Dendritic cell treated with granulocyte-macrophage colony-stimulating factor and Interleukin-4, amounts not matched to agents 40 ng/mL and 50 ng/mL, for 4 days (primary cell): ENCODE results near the gene SIX2.
"Not testable (repeated sequence)": the region's sequence is repeated elsewhere in the genome, so short reads cannot be mapped to it uniquely, and the experiment has no call there.

Source experiments
- H3K27ac Mint-ChIP-seq: one replicate; pipeline ENCODE4 v1.8.0; 2022; ENCODE audit warnings: mild to moderate bottlenecking, mixed read lengths
- H3K27me3 Mint-ChIP-seq: one replicate; pipeline ENCODE4 v1.8.0; 2022; ENCODE audit warnings: mild to moderate bottlenecking, mixed read lengths
- H3K36me3 Mint-ChIP-seq: one replicate; pipeline ENCODE4 v1.8.0; 2022; ENCODE audit warnings: low read depth, mixed read lengths
- H3K4me1 Mint-ChIP-seq: one replicate; pipeline ENCODE4 v1.8.0; 2022; ENCODE audit warnings: low read depth, mixed read lengths
- H3K4me3 Mint-ChIP-seq: one replicate; pipeline ENCODE4 v1.8.0; 2022; ENCODE audit warnings: mild to moderate bottlenecking, moderate library complexity, mixed read lengths
- H3K9me3 Mint-ChIP-seq: one replicate; pipeline ENCODE4 v1.8.0; 2022; ENCODE audit warnings: mixed read lengths
- intact Hi-C: fragments of 100-400 bp; cut with micrococcal nuclease; formaldehyde crosslinking; loops from one replicate; pipeline ENCODE4 v1.15.0; 2022

SIX2 gene

GRCh38 chr2:45009303-45009927 is at the start of gene SIX2:
SIX2 (minus strand) TSS chr2:45009452; CDS start chr2:45009110, 342 bp downstream.
- H3K4me3 Mint-ChIP-seq, result peak within 1 kb of the TSS; percentile 69
- peaks cover 35% of the 10 kb centered on the region for H3K4me1 Mint-ChIP-seq
- intact Hi-C loops, result no loop called here
- no peak within 1 kb of the TSS for H3K27ac Mint-ChIP-seq
- peaks cover 93% of the 10 kb centered on the region for H3K27me3 Mint-ChIP-seq
- H3K9me3 Mint-ChIP-seq, result no peaks in the 10 kb centered on the region
- no peaks in the 10 kb centered on the region for H3K36me3 Mint-ChIP-seq

- intact Hi-C loops, result no loop called here
- no peak overlapping the region for H3K27ac Mint-ChIP-seq
- H3K36me3 Mint-ChIP-seq, result no peaks in the 10 kb centered on the region
- H3K4me1 Mint-ChIP-seq, result no peaks in the 10 kb centered on the region
- H3K4me3 Mint-ChIP-seq, result no peak overlapping the region
- no peaks in the 10 kb centered on the region for H3K9me3 Mint-ChIP-seq
- H3K27me3 Mint-ChIP-seq, result peaks cover 2% of the 10 kb centered on the region
Measured at GRCh38 chr2:45055162-45055605, 45.9 kb upstream of the SIX2 start.

GRCh38 chr2:45053966-45054365 is 44.7 kb upstream of the SIX2 start:
- Mint-ChIP-seq H3K27ac (no peak overlapping the region), H3K27me3 (peaks cover 2% of the 10 kb centered on the region), H3K4me3 (no peak overlapping the region), H3K9me3 (no peaks in the 10 kb centered on the region), H3K36me3 (no peaks in the 10 kb centered on the region), H3K4me1 (no peaks in the 10 kb centered on the region)
- intact Hi-C loops, result no loop called here

GRCh38 chr2:45052388-45052928 is 43.2 kb upstream of the SIX2 start:
- Mint-ChIP-seq H3K36me3 (no peaks in the 10 kb centered on the region), H3K4me1 (no peaks in the 10 kb centered on the region), H3K9me3 (no peaks in the 10 kb centered on the region), H3K27me3 (peaks cover 2% of the 10 kb centered on the region), H3K4me3 (no peak overlapping the region), H3K27ac (no peak overlapping the region)
- intact Hi-C loops, result no loop called here

- intact Hi-C loops, result loop anchor here (10.0 kb wide), 1 partner anchor 45 kb away; no protein-coding TSS in a partner anchor
- no peaks in the 10 kb centered on the region for H3K4me1 Mint-ChIP-seq
- no peak overlapping the region for H3K4me3 Mint-ChIP-seq
- H3K36me3 Mint-ChIP-seq, result no peaks in the 10 kb centered on the region
- H3K9me3 Mint-ChIP-seq, result no peaks in the 10 kb centered on the region
- no peak overlapping the region for H3K27ac Mint-ChIP-seq
- peaks cover 5% of the 10 kb centered on the region for H3K27me3 Mint-ChIP-seq
Measured at GRCh38 chr2:45049569-45050336, 40.5 kb upstream of the SIX2 start.

- H3K4me1 Mint-ChIP-seq, result no peaks in the 10 kb centered on the region
- H3K4me3 Mint-ChIP-seq, result no peak overlapping the region
- H3K27ac Mint-ChIP-seq, result no peak overlapping the region
- H3K27me3 Mint-ChIP-seq, result peaks cover 17% of the 10 kb centered on the region
- no peaks in the 10 kb centered on the region for H3K9me3 Mint-ChIP-seq
- intact Hi-C loops, result loop anchor here (10.0 kb wide), 1 partner anchor 48 kb away; no protein-coding TSS in a partner anchor
- no peaks in the 10 kb centered on the region for H3K36me3 Mint-ChIP-seq
Measured at GRCh38 chr2:45047301-45047700, 38.0 kb upstream of the SIX2 start.

GRCh38 chr2:45046786-45047185 is 37.5 kb upstream of the SIX2 start:
- Mint-ChIP-seq H3K4me1 (no peaks in the 10 kb centered on the region), H3K27me3 (peaks cover 21% of the 10 kb centered on the region), H3K9me3 (no peaks in the 10 kb centered on the region), H3K36me3 (no peaks in the 10 kb centered on the region), H3K4me3 (no peak overlapping the region), H3K27ac (no peak overlapping the region)
- intact Hi-C loops, result loop anchor here (10.0 kb wide), 1 partner anchor 48 kb away; no protein-coding TSS in a partner anchor

GRCh38 chr2:45045706-45046105 is 36.5 kb upstream of the SIX2 start:
- H3K4me3 Mint-ChIP-seq, result no peak overlapping the region
- H3K27ac Mint-ChIP-seq, result no peak overlapping the region
- peaks cover 22% of the 10 kb centered on the region for H3K27me3 Mint-ChIP-seq
- intact Hi-C loops, result loop anchor here (10.0 kb wide), 1 partner anchor 49 kb away; no protein-coding TSS in a partner anchor
- H3K9me3 Mint-ChIP-seq, result no peaks in the 10 kb centered on the region
- H3K36me3 Mint-ChIP-seq, result no peaks in the 10 kb centered on the region
- no peaks in the 10 kb centered on the region for H3K4me1 Mint-ChIP-seq

GRCh38 chr2:45044916-45045315 is 35.7 kb upstream of the SIX2 start:
- no peaks in the 10 kb centered on the region for H3K4me1 Mint-ChIP-seq
- intact Hi-C loops, result loop anchor here (10.0 kb wide), 1 partner anchor 50 kb away; no protein-coding TSS in a partner anchor
- H3K4me3 Mint-ChIP-seq, result no peak overlapping the region
- no peaks in the 10 kb centered on the region for H3K36me3 Mint-ChIP-seq
- peaks cover 22% of the 10 kb centered on the region for H3K27me3 Mint-ChIP-seq
- no peak overlapping the region for H3K27ac Mint-ChIP-seq
- H3K9me3 Mint-ChIP-seq, result no peaks in the 10 kb centered on the region

- Mint-ChIP-seq H3K27me3 (peaks cover 29% of the 10 kb centered on the region), H3K9me3 (no peaks in the 10 kb centered on the region)
- intact Hi-C loops, result loop anchor here (10.0 kb wide), 1 partner anchor 52 kb away; no protein-coding TSS in a partner anchor
Measured at GRCh38 chr2:45043174-45043573, 33.9 kb upstream of the SIX2 start.

GRCh38 chr2:45042401-45042800 is 33.1 kb upstream of the SIX2 start:
- Mint-ChIP-seq H3K9me3 (no peaks in the 10 kb centered on the region), H3K4me1 (no peaks in the 10 kb centered on the region), H3K27me3 (peaks cover 29% of the 10 kb centered on the region), H3K36me3 (no peaks in the 10 kb centered on the region), H3K4me3 (no peak overlapping the region), H3K27ac (no peak overlapping the region)
- intact Hi-C loops, result loop anchor here (10.0 kb wide), 1 partner anchor 52 kb away; no protein-coding TSS in a partner anchor

More at GRCh38 chr2:45043174-45043573, 33.9 kb upstream of the SIX2 start:
- Mint-ChIP-seq H3K4me3 (no peak overlapping the region), H3K27ac (no peak overlapping the region), H3K36me3 (no peaks in the 10 kb centered on the region), H3K4me1 (no peaks in the 10 kb centered on the region)

- intact Hi-C loops, result loop anchor here (10.0 kb wide), 1 partner anchor 54 kb away; no protein-coding TSS in a partner anchor
- H3K27ac Mint-ChIP-seq, result no peak overlapping the region
Measured at GRCh38 chr2:45040786-45041185, 31.5 kb upstream of the SIX2 start.

GRCh38 chr2:45039804-45040203 is 30.6 kb upstream of the SIX2 start:
- H3K36me3 Mint-ChIP-seq, H3K27ac Mint-ChIP-seq, H3K4me1 Mint-ChIP-seq, H3K4me3 Mint-ChIP-seq, H3K9me3 Mint-ChIP-seq: not testable (repeated sequence)
- intact Hi-C loops, result loop anchor here (10.0 kb wide), 1 partner anchor 55 kb away; no protein-coding TSS in a partner anchor
- H3K27me3 Mint-ChIP-seq, result peaks cover 25% of the 10 kb centered on the region

More at GRCh38 chr2:45040786-45041185, 31.5 kb upstream of the SIX2 start:
- H3K36me3 Mint-ChIP-seq, result no peaks in the 10 kb centered on the region
- H3K4me3 Mint-ChIP-seq, result no peak overlapping the region
- H3K9me3 Mint-ChIP-seq, result no peaks in the 10 kb centered on the region
- H3K4me1 Mint-ChIP-seq, result no peaks in the 10 kb centered on the region
- peaks cover 27% of the 10 kb centered on the region for H3K27me3 Mint-ChIP-seq

- intact Hi-C loops, H3K36me3 Mint-ChIP-seq, H3K4me3 Mint-ChIP-seq, H3K9me3 Mint-ChIP-seq, H3K4me1 Mint-ChIP-seq, H3K27ac Mint-ChIP-seq: not testable (repeated sequence)
- H3K27me3 Mint-ChIP-seq, result peaks cover 20% of the 10 kb centered on the region
Measured at GRCh38 chr2:45038861-45039260, 29.6 kb upstream of the SIX2 start.
